Measurements from ENCODE around the gene NR4A2. TPM values are rescaled to one million over a fixed set of nuclear protein-coding genes. Genes with fewer than 3 reads are reported as not detected.
A peak's percentile ranks its signal among the peaks of the same experiment; 100 is the strongest.

The NR4A2 gene
- total RNA-seq, 1 experiment from 2014 or later = 4.9 TPM

- TF ChIP-seq CTCF (IDR thresholded peaks at IDR 0.05; ENCODE audit: unreplicated experiment) = no peak
- H3K36me3 Mint-ChIP-seq (ENCODE audit: insufficient read depth, unreplicated experiment) = peaks cover 68% of the 10 kb centered on the region
- BruUV-seq (replicated peaks) = no TSS peak
- H3K4me3 Mint-ChIP-seq (ENCODE audit: low read depth, unreplicated experiment) = peak overlapping the region; percentile 92
- intact Hi-C loops (cut with micrococcal nuclease; ENCODE audit: unreplicated experiment) = loop anchor here (2.0 to 10.0 kb wide), 8 partner anchors 177 to 921 kb away; partner anchors contain the start of gene GALNT5
- CTCF ChIA-PET = interaction anchor here (0.6 to 2.5 kb wide), 11 partner anchors 13 to 957 kb away, joined by 3 to 18 read pairs (median 5); no protein-coding TSS in a partner anchor
- H3K27me3 Mint-ChIP-seq (ENCODE audit: unreplicated experiment) = no peaks in the 10 kb centered on the region
- peak overlapping the region; percentile 97 for H3K27ac Mint-ChIP-seq (ENCODE audit: unreplicated experiment)
- peaks cover 16% of the 10 kb centered on the region for H3K4me1 Mint-ChIP-seq (ENCODE audit: low read depth, unreplicated experiment)
- H3K9me3 Mint-ChIP-seq (ENCODE audit: low read depth, unreplicated experiment) = no peaks in the 10 kb centered on the region
- DNase-seq = peak; percentile 69
Measured at GRCh38 chr2:156333951-156334495, 1.5 kb upstream of the NR4A2 start.

DNA sequence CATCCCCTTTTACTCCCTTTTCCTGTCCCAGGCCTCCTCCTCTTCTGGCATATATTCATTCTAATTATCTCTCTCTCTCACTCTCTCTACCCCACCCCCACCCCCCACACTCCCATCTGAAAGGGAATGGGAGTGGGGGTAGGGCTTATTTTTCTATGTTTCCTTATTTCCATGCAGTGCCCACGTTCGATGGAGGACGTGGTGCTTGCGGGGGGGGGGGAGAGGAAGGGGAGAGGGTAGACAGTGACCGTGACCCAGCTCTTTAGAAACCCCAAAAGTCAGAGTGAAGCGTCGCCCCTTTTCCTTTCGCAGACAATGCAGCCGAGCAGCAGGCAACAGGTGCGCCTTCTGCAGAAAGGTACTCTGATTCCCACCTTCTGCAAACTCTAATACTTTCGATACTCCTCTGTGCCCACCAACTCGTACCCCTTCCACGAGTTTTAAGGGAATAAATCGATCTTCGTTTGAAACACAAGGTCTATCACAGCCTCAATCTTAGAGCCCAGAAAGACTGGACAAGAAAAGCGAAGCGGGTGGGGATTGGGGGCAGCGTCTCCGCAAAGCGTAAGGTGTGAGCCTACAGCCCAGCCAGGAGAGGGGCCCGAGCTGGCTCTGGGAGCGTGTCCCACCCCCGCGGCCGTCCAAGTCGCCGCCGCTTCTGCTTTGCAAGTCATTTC lies 891 bp upstream of the NR4A2 start:
- CTCF ChIA-PET = interaction anchor here (0.6 to 2.5 kb wide), 4 partner anchors 14 to 956 kb away, joined by 3 to 7 read pairs (median 6); no protein-coding TSS in a partner anchor
- Mint-ChIP-seq H3K4me3 (ENCODE audit: low read depth, unreplicated experiment) (peak overlapping the region; percentile 92), H3K36me3 (ENCODE audit: insufficient read depth, unreplicated experiment) (peaks cover 69% of the 10 kb centered on the region), H3K9me3 (ENCODE audit: low read depth, unreplicated experiment) (no peaks in the 10 kb centered on the region), H3K4me1 (ENCODE audit: low read depth, unreplicated experiment) (peaks cover 10% of the 10 kb centered on the region), H3K27ac (ENCODE audit: unreplicated experiment) (peak overlapping the region; percentile 97), H3K27me3 (ENCODE audit: unreplicated experiment) (no peaks in the 10 kb centered on the region)
- TSS peak; percentile 68 for BruUV-seq (replicated peaks)
- DNase-seq = peak; percentile 52
- TF ChIP-seq CTCF (IDR thresholded peaks at IDR 0.05; ENCODE audit: unreplicated experiment) = no peak
- intact Hi-C loops (cut with micrococcal nuclease; ENCODE audit: unreplicated experiment) = loop anchor here (5.0 to 10.0 kb wide), 6 partner anchors 176 to 921 kb away; partner anchors contain the start of gene GALNT5

GRCh38 chr2:156332284-156332533 lies 312 bp downstream of the NR4A2 start:
- intact Hi-C loops (cut with micrococcal nuclease; ENCODE audit: unreplicated experiment) = loop anchor here (1.0 to 10.0 kb wide), 7 partner anchors 9 to 923 kb away; partner anchors contain the start of gene GALNT5
- Mint-ChIP-seq H3K27ac (ENCODE audit: unreplicated experiment) (peak overlapping the region; percentile 97), H3K4me3 (ENCODE audit: low read depth, unreplicated experiment) (peak overlapping the region; percentile 92), H3K9me3 (ENCODE audit: low read depth, unreplicated experiment) (no peaks in the 10 kb centered on the region), H3K4me1 (ENCODE audit: low read depth, unreplicated experiment) (peaks cover 9% of the 10 kb centered on the region), H3K36me3 (ENCODE audit: insufficient read depth, unreplicated experiment) (peaks cover 80% of the 10 kb centered on the region), H3K27me3 (ENCODE audit: unreplicated experiment) (no peaks in the 10 kb centered on the region)
- TF ChIP-seq CTCF (IDR thresholded peaks at IDR 0.05; ENCODE audit: unreplicated experiment) = no peak
- CTCF ChIA-PET = interaction anchor here (0.6 kb wide), 1 partner anchor 852 kb away, joined by 4 read pairs; no protein-coding TSS in a partner anchor
- no TSS peak for BruUV-seq (replicated peaks)
- no peak for DNase-seq

DNA sequence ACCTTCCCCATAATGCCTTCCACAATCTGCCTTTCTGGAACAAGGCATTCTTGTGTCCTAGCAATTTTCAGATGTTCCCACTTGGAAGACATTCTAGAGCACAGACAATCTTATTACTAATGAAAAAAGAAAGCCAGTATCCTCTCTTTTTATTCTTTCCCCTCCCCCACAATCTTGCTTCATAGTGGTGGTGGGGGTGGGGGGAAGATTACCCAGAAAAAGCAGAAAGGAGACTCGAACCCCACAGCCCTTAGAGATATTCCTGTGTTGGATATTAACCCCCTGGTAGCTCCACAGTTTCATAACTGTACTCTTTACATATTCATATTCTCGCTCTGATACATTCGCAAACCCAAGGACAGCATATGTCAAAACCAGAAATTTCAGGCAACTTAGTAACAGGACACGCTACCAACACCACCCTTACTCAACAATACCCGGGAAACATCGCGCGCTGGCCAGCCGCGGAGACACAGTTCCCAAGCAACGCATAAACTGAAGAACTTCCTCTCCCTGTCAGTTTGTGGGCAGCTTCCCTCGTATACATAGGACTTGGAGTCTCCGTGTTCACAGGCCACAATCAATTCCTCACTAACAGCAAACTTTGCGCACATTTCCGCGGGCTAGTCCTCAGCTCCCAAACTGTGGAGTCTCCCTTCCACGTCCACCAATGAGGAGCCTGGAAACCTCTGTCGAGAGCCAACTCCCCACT lies 793 bp downstream of the NR4A2 start:
- no peak for TF ChIP-seq CTCF (IDR thresholded peaks at IDR 0.05; ENCODE audit: unreplicated experiment)
- peaks cover 9% of the 10 kb centered on the region for H3K4me1 Mint-ChIP-seq (ENCODE audit: low read depth, unreplicated experiment)
- intact Hi-C loops (cut with micrococcal nuclease; ENCODE audit: unreplicated experiment) = loop anchor here (1.0 to 10.0 kb wide), 7 partner anchors 10 to 923 kb away; partner anchors contain the start of gene GALNT5
- peak overlapping the region; percentile 92 for H3K4me3 Mint-ChIP-seq (ENCODE audit: low read depth, unreplicated experiment)
- H3K27ac Mint-ChIP-seq (ENCODE audit: unreplicated experiment) = peak overlapping the region; percentile 97
- CTCF ChIA-PET = interaction anchor here (0.6 kb wide), 1 partner anchor 610 kb away, joined by 10 read pairs; no protein-coding TSS in a partner anchor
- H3K9me3 Mint-ChIP-seq (ENCODE audit: low read depth, unreplicated experiment) = no peaks in the 10 kb centered on the region
- H3K36me3 Mint-ChIP-seq (ENCODE audit: insufficient read depth, unreplicated experiment) = peaks cover 83% of the 10 kb centered on the region
- BruUV-seq (replicated peaks) = TSS peak; percentile 55
- H3K27me3 Mint-ChIP-seq (ENCODE audit: unreplicated experiment) = no peaks in the 10 kb centered on the region
- DNase-seq = peak; percentile 53
